Heart left ventricle (tissue), 13 donors: ENCODE measurements around the gene SUFU.

Source experiments
- CTCF ChIP-seq, 12 donors: fragments of 200-600 bp; sonication (generic) in 4 of 12; IDR thresholded peaks; one replicate each; pipeline versions ENCODE4 v1.5.0 to v1.8.0; 2018 to 2022; ENCODE audit warnings: antibody characterized with exemption in 12 of 12, mild to moderate bottlenecking in 5 of 12
- POLR2A ChIP-seq, 2 donors: fragments of 450-650 bp; IDR thresholded peaks; one replicate each; pipeline ENCODE4 v1.6.1; 2017; ENCODE audit warnings: antibody characterized with exemption in 2 of 2, mild to moderate bottlenecking in 2 of 2, moderate library complexity in 2 of 2
- donor health status: ischemic (EF 13 %, LVEDD 7.1; RV severe dilation, severe dysfunction).
- donor health status: DM: no; HTN: yes; CAD: no.
- donor health status: DM: no; HTN: no; CAD: no.
- donor health status: ischemic (EF 25% LVEDD 6.9; RV normal size, moderate dysfunction).
- donor health status: ischemic (EF 25% LVEDD 5.7; RV mildly dilated, moderate dysfunction).
- donor health status: ischemic (EF 35%, LVEDD 5.7; RV mildly dilated, moderate dysfunction).
- donor health status: nonischemic (EF 11% LVEDD 7.7; RV severe dilation, severe dysfunction).
- donor health status: DM: yes; HTN: yes; CAD: no.
- donor health status: PGD.
- donor health status: ischemic (EF 29% LVEDD 5.4; RV normal size, mild dysfunction).
- donor health status: nonischemic (EF 23%, LVEDD 6.1; RV moderate dilation, normal function).

GRCh38 chr10:102475451-102476040 lies 28.2 kb upstream of the SUFU start:
- no peak for TF ChIP-seq CTCF (IDR thresholded peaks at IDR 0.05)
- no peak for TF ChIP-seq POLR2A (IDR thresholded peaks at IDR 0.05)
